Measurements from ENCODE around the gene LMBR1.
A peak's percentile ranks its signal among the peaks of the same experiment; 100 is the strongest.
"Not testable (repeated sequence)": the region's sequence is repeated elsewhere in the genome, so short reads cannot be mapped to it uniquely, and the experiment has no call there.

The LMBR1 gene

DNA sequence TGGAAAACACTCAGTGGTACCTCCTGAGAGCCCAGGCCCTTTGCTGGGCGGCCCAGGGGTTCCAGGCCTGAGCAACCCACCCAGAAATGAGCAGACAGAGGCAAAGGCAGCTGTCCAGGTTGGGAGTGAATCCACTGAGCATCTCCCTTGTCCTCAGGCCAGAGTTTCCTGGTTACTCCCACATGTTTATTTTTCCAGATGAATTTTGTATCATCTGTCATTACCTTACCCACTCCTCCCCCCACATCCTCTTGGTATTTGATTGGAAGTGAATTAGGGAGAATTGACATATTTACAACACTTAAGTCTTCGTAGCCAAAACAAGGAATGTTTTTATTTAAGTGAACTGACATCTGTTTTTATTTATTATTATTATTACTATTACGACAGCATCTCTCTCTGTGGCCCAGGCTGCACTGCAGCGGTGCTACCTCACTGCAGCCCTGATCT lies 13.2 kb upstream of the LMBR1 start:
- DNase-seq = no peak

DNA sequence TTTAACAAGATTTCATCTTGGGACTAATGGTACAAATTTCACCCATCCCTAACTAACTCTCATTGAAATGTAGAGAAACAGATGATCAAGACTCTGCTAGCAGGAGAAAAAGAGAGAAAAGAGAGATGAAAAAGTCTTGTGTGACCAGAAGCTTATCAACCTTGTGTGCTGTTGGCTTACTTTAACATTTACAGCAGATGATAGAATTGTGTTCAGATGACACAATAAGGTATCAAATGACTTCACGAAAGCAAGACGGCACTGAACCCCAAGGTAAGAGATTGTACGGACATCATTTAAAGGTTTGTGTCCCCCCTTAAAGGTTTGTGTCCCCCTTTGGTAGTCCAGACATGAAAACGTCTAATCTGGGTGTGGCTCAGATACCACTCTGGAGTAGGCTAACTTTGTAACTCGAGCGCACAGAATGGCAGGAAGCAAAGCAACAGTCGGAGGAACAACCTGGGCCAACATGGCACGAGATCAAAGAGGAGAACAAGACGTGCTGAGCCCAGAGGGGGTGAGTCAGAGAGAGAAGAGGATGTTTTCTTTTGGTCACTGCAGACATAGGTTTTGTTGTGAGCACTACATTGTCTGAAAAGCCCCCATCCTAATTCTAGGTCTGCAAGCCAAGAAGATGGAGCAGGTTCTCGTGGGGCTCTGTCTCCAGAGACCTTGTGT lies 10.4 kb upstream of the LMBR1 start:
- no peak for DNase-seq

DNA sequence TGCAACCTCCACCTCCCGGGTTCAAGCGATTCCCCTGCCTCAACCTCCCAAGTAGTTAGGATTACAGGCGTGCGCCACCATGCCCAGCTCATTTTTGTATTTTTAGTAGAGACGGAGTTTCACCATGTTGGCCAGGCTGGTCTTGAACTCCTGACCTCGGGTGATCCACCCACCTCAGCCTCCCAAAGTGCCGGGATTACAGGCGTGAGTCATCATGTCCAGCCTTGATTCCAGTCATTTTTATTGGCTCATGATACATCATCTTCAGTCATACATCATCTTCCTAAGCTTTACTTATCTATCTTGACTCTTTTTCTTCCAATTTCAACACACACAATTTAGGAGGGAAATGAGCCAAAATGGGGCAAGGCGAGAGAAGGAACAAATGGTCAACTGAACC lies 7.1 kb upstream of the LMBR1 start:
- not testable (repeated sequence) for DNase-seq

DNA sequence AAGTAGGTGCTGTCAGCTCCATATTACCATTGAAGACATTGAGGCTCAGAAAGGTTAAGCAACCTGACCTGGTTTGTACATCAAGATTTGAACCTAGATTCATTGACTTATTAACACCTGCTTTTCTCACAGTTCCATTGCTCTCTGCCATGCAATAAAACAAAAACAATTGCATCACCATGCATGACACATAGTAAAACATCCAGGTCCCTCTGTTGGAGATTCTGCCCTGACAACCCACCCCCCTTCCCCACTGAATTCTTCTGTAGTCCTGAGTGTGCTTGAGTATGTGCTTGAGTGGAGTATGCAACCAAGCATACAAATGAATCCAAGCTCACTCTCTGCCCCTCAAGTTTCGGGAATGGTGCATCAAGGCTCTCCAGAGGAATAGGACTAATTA lies 6.0 kb upstream of the LMBR1 start:
- no peak for DNase-seq

DNA sequence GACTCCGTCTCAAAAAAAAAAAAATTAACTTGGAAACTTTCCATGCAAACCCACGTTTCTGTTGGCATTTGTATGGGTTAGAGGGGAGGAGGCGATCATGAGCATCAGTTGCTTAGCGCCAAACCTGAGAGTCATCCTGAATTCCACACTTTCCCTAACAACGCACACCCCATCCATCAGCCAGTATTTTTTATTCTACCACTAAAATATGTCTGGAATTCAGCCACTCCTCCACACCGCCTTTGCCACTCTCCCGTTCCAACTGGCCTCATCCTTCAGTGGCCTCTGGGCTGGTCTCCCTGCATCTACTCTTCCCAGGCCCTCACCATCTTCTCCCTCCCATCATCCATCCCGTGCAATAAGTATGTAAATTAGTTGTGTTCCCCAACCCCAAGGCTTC lies 4.7 kb upstream of the LMBR1 start:
- no peak for DNase-seq

DNA sequence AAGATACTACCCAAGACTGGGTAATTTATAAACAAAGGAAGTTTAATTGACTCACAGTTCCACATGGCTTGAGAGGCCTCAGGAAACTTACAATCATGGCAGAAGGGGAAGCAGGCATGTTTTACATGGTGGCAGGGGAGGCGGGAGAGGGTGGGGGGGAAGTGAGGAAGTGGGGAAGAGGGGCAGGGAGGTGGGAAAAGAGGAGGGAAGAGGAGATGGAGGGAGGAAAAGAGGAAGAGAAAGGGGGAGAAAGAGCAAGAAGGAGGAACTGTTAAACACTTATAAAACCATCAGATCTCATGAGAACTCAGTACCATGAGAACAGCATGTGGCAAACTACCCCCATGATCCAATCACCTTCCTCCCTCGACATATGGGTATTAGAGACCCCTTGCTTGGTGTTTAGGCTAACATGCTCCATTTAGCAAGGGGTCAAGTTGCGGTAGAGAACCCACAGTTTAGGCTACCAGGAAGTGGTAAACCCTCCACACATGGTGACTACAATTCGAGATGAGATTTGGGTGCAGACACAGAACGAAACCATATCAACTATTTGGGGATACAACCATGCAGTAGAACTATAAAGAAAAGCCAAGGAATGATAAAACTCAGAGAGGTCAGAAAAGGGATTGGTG lies 3.5 kb upstream of the LMBR1 start:
- DNase-seq = no peak

DNA sequence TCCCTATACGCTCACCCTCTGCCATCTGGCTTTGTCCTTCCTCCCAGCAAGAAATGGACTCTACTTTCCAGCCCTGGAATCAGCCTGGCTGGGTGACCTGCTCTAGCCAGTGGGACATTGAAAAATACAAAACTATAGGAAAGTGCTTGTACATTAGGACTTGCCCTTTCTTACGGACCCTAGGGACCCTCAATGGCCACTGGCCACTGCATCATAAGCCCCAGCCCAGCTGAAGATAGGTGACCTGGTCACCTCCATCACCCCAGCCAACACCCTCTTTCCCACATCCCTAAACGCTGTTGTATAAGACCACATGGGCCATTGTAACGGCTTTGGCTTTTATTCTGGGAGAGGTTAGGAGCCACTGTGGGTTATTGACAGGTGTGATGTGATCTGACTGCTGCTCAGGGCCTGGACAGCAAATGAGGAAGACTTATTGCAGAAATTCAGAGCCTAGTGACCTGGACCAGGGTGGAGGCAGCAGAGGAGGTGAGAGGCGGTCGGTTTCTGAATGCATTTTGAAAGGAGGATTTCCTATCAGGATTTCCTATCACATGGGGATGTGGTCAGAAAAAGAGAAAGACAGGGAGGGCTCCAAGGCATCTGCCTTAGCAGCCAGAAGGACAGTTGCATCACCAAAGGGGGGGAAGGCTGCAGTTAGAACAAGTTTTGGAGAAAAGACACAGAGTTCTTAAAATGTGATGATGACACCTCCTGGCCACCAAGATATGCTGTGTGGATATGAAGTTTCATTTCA lies 2.2 kb upstream of the LMBR1 start:
- no peak for DNase-seq

DNA sequence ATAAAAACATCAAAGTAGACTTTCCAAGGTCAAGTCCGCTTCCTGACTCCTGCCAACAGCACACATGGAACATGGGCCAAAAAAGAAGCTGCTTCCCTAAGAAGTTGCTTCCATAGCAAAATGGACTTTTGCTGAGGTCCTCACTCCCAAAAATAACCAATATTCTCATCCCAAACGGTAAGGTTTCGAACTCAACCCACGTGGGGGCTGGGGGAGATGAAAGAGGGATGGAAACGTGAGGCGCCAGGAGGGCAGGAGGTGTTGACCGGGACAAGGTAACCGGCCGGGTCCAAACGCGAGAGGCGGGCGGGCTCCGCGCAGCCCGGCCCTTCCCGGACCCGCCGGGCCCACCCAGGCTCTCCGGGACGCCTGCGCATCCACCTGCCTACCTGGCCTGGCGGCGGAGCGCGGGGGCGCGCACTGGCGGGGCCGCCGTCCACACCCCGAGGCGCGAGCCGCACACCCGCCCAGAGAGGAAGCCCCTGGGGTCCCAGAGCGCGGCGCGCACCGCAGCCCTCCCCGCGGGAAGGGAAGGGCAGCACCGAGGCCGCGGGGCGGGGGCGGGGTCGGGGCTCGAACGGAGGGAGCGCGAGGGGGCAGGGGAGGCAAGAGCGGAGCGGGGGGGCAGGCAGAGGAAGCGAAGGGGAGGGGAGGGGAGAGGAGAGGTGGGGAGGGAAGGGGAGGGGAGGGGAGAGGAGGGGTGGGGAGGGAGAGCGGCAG lies 742 bp downstream of the LMBR1 start:
- peak in 17 of 56 donors; percentile 16 to 60 (median 36) for DNase-seq

DNA sequence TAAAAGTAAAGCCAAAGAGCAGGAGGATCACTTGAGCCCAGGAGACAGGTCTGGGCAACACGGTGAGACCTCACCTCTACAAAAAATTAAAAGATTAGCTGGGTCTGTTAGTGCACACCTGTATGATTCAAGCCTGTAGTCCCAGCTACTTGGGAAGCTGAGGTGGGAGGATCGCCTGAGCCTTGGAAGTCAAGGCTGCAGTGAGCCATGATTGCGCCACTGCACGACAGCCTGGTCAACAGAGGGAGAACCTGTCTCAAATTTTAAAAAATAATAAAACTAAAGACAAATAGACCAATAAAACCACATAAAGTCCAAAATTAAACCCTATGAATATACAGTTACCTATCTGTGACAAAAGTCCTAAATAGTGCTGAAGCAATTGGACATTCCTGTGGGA lies 3.2 kb downstream of the LMBR1 start:
- no peak for DNase-seq

DNA sequence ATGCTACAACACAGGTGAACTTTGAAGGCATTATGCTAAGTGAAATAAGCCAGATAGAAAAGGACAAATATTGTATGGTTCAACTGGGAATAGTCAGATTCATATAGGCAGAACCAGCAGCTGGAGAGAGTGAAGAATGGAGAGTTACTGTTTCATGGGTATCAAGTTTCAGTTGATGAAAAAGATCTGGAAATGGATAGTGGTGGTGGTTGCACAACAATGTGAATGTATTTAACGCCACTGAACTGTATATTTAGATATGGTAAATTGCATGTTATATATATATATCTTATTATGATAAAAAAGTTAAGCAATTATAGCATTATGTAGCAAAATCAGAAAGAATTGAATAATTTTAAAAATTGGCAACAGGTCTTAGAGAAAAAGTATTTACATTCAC lies 3.9 kb downstream of the LMBR1 start:
- no peak for DNase-seq

DNA sequence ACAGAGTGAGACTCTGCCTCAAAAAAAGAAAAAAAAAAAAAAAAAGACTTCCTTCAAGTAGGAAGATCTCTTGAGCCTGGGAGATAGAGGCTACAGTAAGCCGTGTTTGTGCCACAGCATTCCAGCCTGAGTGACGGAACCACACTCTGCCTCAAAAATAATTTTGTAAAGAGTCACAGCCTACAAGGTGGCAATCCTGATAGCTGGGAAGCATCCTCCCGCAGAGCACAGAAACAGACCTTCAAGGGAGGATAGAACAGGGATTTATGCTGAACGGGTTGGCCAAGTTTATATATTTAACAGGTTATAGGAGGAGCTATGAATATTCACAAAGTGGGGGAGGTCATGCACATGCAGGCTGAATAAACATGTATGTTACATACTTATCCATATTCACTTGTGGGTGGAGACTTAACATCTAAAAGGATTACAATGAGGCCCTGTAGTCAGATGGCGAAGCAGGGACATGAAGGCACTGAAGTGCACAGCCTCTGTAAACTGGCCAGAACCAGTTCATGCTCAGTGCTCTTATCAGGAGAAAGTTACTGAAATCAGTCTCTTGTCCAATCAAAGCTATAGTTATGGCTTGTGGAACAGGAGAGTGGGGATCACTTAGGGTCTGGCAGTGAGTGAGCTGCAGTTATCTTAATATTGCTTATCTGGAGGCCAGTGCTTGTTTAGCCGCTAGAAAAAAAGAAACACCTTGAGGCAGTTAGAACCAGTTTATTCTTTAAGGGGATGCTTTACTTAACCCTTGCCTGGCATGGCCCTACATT lies 6.8 kb downstream of the LMBR1 start:
- no peak for DNase-seq

DNA sequence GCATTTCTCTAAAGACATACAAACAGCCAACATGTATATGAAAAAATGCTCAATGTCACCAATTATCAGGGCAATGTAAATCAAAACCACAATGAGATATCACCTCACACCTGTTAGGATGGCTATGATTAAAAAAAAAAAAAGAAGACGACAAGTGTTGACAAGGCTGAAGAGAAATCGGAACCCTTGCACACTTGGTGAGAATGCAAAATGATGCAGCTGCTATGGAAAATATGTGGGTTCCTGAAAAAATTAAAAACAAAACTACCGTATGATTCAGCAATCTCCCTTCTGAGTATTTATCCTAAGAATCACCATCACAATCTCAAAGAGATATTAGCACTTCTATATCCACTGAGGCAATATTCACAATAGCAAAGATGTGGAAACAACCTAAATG lies 11.3 kb downstream of the LMBR1 start:
- no peak for DNase-seq

DNA sequence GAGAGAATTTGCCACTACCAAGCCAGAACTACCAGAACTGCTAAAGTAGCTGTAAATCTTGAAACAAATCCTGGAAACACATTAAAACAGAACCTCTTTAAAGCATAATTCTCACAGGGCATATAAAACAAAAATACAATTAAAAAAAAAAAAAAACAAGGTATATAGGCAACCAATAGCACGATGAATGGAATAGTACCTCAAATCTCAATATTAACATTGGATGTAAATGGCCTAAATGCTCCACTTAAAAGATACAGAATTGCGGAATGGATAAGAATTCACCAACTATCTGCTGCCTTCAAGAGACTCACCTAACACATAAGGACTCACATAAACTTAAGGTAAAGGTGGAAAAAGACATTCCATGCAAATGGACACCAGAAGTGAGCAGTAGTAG lies 17.2 kb downstream of the LMBR1 start:
- DNase-seq = no peak

DNA sequence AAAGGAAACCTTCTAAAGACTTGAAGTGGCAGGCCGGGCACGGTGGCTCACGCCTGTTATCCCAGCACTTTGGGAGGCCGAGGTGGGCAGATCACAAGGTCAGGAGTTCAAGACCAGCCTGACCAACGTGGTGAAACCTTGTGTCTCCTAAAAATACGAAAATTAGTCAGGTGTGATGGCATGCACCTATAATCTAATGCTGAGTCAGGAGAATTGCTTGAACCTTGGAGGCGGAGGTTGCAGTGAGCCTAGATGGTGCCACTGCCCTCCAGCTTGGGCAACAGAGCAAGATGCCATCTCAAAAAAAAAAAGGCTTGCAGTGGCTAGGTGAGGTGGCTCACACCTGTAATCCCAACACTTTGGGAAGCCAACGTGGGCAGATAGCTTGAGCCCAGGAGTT lies 24.6 kb downstream of the LMBR1 start:
- DNase-seq = not testable (repeated sequence)

DNA sequence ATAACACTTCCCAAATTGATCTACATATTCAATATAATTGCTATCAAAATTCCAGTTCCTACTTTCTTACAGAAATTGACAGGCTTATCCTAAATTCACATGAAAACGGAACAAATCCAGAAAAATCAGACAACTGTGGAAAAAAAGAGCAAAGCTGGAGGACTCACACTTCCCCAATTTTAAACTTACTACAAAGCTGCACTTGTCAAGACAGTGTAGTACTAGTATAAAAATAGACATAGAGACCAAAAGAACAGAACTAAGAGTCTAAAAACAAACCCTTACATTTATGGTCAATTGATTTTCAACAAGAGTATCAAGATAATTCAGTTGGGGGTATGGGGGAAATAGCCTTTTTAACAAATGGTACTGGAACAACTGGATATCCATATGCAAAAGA lies 27.5 kb downstream of the LMBR1 start:
- no peak for DNase-seq

DNA sequence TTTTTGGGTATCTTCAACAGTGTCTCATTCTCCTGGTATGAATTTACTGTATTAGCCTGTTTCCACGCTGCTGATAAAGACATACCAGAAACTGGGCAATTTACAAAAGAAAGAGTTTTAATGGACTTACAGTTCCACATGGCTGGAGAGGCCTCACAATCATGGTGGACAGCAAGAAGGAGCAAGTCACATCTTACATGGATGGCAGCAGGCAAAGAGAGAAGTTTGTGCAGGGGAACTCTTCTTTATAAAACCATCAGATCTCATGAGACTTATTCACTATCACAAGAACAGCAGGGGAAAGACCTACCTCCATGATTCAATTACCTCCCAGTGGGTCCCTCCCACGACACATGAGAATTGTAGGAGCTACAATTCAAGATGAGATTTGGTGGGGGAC lies 31.0 kb downstream of the LMBR1 start:
- DNase-seq = not testable (repeated sequence)

DNA sequence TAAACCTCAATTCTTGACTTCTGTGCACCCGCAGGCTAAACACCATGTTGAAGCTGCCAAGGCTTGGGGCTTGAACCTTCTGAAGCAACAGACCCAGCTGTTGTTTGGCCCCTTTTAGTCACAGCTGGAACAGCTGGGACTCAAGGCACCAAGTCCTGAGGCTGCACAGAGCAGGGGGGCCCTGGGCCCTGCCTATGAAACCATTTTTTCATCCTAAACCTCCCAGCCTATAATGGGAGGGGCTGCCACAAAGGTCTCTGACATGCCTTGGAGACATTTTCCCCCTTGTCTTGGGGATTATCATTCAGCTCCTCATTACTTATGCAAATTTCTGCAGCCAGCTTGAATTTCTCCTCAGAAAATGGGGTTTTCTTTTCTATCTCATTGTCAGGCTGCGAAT lies 31.8 kb downstream of the LMBR1 start:
- DNase-seq = no peak

DNA sequence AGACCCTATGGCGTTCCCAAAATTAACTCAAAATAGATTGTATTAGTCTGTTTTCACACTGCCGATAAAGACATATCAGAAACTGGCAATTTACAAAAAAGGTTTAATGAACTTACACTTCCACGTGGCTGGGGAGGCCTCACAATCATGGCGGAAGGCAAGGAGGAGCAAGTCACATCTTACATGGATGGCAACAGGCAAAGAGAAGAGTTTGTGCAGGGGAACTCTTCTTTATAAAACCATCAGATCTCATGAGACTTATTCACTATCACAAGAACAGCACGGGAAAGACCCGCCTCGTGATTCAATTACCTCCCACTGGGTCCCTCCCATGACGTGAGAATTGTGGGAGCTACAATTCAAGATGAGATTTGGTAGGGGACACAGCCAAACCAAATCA lies 32.9 kb downstream of the LMBR1 start:
- not testable (repeated sequence) for DNase-seq

DNA sequence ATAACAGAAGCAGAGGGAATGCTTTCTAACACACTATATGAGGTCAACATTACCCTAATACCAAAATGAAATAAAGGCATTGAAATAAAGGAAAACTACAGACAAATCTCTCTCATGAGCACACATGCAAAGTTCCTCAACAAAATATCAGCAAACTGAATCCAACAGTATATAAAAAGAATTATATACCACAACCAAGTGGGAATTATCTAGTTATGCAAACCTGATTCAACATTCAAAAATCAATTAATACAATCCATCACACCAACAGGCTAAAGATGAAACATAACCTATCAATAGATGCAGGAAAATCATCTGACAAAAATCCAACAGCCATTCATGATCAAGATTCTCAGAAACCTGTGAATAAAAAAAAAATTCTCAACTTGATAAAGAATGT lies 34.5 kb downstream of the LMBR1 start:
- DNase-seq = no peak

DNA sequence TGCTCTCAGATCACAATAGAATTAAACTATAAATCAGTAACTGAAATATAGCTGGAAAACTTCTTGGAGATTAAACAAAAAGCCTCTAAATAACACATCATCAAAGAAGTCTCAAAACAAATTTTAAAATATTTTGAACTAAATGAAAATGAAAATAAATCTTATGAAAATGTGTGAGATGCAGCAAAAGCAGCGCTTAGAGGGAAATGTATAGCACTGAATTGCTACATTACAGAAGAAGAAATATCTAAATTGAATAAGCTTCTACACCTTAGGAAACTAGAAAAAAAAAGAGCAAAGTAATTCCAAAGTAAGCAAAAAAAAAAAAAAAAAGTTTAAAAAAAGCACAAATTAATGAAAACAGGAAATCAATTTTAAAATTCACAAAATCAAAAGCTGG lies 35.2 kb downstream of the LMBR1 start:
- DNase-seq = no peak

DNA sequence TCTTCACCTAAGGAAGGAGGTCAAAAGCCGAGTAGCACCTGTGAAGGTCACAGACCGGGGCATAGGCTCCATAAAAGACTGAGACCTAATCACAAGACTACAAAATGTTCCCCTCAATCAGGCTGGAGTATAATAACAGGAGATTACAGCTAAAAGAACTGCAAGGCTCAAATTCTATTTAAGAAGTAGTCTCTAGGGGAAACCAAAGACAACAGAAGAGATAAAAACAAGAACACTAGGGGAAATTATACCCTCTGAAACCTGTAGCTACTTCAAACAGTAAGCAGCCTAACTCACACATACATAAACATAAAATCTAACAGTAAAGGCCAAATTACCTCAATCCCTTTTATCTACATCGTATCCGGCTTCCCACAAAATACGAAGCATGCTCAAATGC lies 38.3 kb downstream of the LMBR1 start:
- no peak for DNase-seq
